HG02870 (cell line): ENCODE measurements around the gene JAZF1.

Source experiments
- ATAC-seq: cut with Tn5 transposase; IDR thresholded peaks from one replicate; pipeline ENCODE4 v1.9.1; 2021; ENCODE audit warnings: mild to moderate bottlenecking, moderate library complexity; ENCODE audit not compliant: unreplicated experiment

JAZF1 gene

GRCh38 chr7:28078036-28078901, 102.3 kb downstream of the JAZF1 start:
- ATAC-seq = no peak

- ATAC-seq = no peak
These were observed 103.0 kb downstream of the JAZF1 start for GRCh38 chr7:28077616-28078015.

- ATAC-seq = no peak
These were observed 104.0 kb downstream of the JAZF1 start for GRCh38 chr7:28076423-28077200.

GRCh38 chr7:28075674-28076358, 104.8 kb downstream of the JAZF1 start:
- no peak for ATAC-seq

- ATAC-seq = no peak
These were observed 107.6 kb downstream of the JAZF1 start for GRCh38 chr7:28072876-28073514.

GRCh38 chr7:28071570-28071969, 109.0 kb downstream of the JAZF1 start:
- ATAC-seq = no peak

- ATAC-seq = no peak
These were observed 110.1 kb downstream of the JAZF1 start for GRCh38 chr7:28070297-28071055.

- no peak for ATAC-seq
These were observed 110.8 kb downstream of the JAZF1 start for GRCh38 chr7:28069807-28070206.

- no peak for ATAC-seq
These were observed 111.2 kb downstream of the JAZF1 start for GRCh38 chr7:28069388-28069787.

GRCh38 chr7:28068811-28069216, 111.8 kb downstream of the JAZF1 start:
- no peak for ATAC-seq

GRCh38 chr7:28067171-28067570, 113.4 kb downstream of the JAZF1 start:
- ATAC-seq = no peak

GRCh38 chr7:28065721-28066285, 114.8 kb downstream of the JAZF1 start:
- ATAC-seq = no peak

GRCh38 chr7:28065308-28065707, 115.3 kb downstream of the JAZF1 start:
- no peak for ATAC-seq

- no peak for ATAC-seq
These were observed 116.2 kb downstream of the JAZF1 start for GRCh38 chr7:28064437-28064836.

- ATAC-seq = peak; percentile 73
These were observed 118.2 kb downstream of the JAZF1 start for GRCh38 chr7:28062197-28062991.

- ATAC-seq = no peak
These were observed 118.8 kb downstream of the JAZF1 start for GRCh38 chr7:28061824-28062196.

GRCh38 chr7:28060371-28060950, 120.1 kb downstream of the JAZF1 start:
- ATAC-seq = no peak

- ATAC-seq = no peak
These were observed 125.4 kb downstream of the JAZF1 start for GRCh38 chr7:28055161-28055544.
